Ramos (cell line): Measurements from ENCODE around the gene GRM4.

Experiments used
- in situ Hi-C: fragments of 300-500 bp; cut with MboI; formaldehyde crosslinking; loops from one replicate; pipeline ENCODE4 v1.14.3; 2022; ENCODE audit warnings: low sequenced_read_pairs; ENCODE audit not compliant: unreplicated experiment

The GRM4 gene

GRCh38 chr6:34114695-34115402 lies 31.0 kb downstream of the GRM4 start:
- in situ Hi-C loops: no loop called here

- in situ Hi-C loops: no loop called here
Observed at GRCh38 chr6:34113532-34113931, 32.4 kb downstream of the GRM4 start.

- in situ Hi-C loops: no loop called here
Observed at GRCh38 chr6:34112126-34112525, 33.8 kb downstream of the GRM4 start.

- in situ Hi-C loops: no loop called here
Observed at GRCh38 chr6:34110610-34111009, 35.3 kb downstream of the GRM4 start.

- in situ Hi-C loops: no loop called here
Observed at GRCh38 chr6:34108176-34108575, 37.7 kb downstream of the GRM4 start.

GRCh38 chr6:34106900-34107299 lies 39.0 kb downstream of the GRM4 start:
- in situ Hi-C loops: no loop called here

- in situ Hi-C loops: no loop called here
Observed at GRCh38 chr6:34106421-34106820, 39.5 kb downstream of the GRM4 start.

GRCh38 chr6:34104628-34105027 lies 41.3 kb downstream of the GRM4 start:
- in situ Hi-C loops: no loop called here

GRCh38 chr6:34104186-34104585 lies 41.7 kb downstream of the GRM4 start:
- in situ Hi-C loops: no loop called here

- in situ Hi-C loops: no loop called here
Observed at GRCh38 chr6:34103321-34103720, 42.6 kb downstream of the GRM4 start.

GRCh38 chr6:34102696-34103095 lies 43.2 kb downstream of the GRM4 start:
- in situ Hi-C loops: no loop called here

GRCh38 chr6:34102099-34102656 lies 43.7 kb downstream of the GRM4 start:
- in situ Hi-C loops: no loop called here

GRCh38 chr6:34100788-34101187 lies 45.1 kb downstream of the GRM4 start:
- in situ Hi-C loops: no loop called here

GRCh38 chr6:34099878-34100277 lies 46.0 kb downstream of the GRM4 start:
- in situ Hi-C loops: no loop called here

GRCh38 chr6:34098045-34098936 lies 47.6 kb downstream of the GRM4 start:
- in situ Hi-C loops: no loop called here

- in situ Hi-C loops: no loop called here
Observed at GRCh38 chr6:34096814-34097213, 49.1 kb downstream of the GRM4 start.

- in situ Hi-C loops: no loop called here
Observed at GRCh38 chr6:34096193-34096592, 49.7 kb downstream of the GRM4 start.

- in situ Hi-C loops: no loop called here
Observed at GRCh38 chr6:34095741-34096140, 50.1 kb downstream of the GRM4 start.

- in situ Hi-C loops: no loop called here
Observed at GRCh38 chr6:34095136-34095505, 50.8 kb downstream of the GRM4 start.

- in situ Hi-C loops: no loop called here
Observed at GRCh38 chr6:34094474-34095135, 51.3 kb downstream of the GRM4 start.
